HG02610 (cell line): ENCODE results near the gene VKORC1L1.
"Not testable (repeated sequence)": the region's sequence is repeated elsewhere in the genome, so short reads cannot be mapped to it uniquely, and the experiment has no call there.

Source experiments
- ATAC-seq: cut with Tn5 transposase; IDR thresholded peaks from one replicate; pipeline ENCODE4 v1.9.1; 2021; ENCODE audit warnings: mild to moderate bottlenecking, moderate library complexity; ENCODE audit not compliant: unreplicated experiment

The VKORC1L1 gene

GRCh38 chr7:65880242-65880641 is 7.4 kb downstream of the VKORC1L1 start:
- not testable (repeated sequence) for ATAC-seq

GRCh38 chr7:65884983-65885382 is 12.1 kb downstream of the VKORC1L1 start:
- not testable (repeated sequence) for ATAC-seq

DNA sequence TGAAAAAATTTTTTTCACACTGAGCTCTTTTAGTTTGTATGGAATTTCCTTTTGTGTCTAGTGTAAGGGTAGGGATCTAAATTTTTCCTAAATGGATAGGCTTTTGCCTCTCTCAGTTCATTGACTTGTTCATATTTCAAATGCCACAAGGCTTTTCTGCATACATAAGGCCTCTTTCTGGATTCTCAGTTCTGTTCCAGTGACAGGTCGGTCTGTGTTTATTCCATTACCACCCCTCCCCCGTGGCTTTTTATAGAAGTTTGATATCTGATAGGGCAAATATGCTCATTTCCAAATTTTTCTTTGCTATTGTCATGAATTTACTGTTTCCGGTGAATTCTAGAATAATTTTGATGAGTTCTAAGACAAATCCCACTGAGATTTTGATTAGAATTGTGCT is 12.7 kb downstream of the VKORC1L1 start:
- ATAC-seq, result not testable (repeated sequence)

DNA sequence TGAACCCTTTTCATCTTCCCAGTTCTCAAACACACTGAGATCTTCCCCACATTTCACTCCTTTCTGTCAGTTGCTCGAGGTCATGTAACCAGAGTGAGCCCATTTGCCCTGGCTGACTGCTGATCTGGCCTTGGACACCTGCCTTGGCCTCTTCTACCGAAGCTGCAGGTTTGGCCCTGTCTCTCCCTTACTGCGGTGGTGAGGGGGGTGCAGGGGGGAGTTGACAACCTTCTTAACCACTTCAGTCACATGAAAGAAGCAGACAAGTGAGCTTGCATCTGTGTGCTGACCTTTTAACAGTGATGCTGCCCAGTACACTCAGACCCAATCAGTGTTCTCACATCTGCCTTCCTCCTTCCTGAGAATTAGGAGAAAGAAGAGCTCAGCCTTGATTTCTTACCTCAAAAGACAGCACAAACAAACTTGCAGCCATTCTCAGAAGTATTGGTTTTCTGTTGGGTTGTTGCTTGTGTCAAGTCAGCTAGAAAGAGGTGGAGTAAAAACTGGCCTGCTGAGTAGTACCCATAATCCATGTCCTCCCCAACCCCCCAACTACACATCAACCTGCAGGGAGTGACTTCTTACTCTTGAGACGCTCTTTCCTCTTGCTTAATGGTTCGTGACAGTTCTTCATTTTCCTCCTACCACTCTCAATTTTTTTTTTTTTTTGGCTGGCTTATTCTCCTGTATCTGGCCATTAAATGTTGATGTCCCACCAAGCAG is 15.7 kb downstream of the VKORC1L1 start:
- not testable (repeated sequence) for ATAC-seq

GRCh38 chr7:65889722-65890121 is 16.8 kb downstream of the VKORC1L1 start:
- not testable (repeated sequence) for ATAC-seq

DNA sequence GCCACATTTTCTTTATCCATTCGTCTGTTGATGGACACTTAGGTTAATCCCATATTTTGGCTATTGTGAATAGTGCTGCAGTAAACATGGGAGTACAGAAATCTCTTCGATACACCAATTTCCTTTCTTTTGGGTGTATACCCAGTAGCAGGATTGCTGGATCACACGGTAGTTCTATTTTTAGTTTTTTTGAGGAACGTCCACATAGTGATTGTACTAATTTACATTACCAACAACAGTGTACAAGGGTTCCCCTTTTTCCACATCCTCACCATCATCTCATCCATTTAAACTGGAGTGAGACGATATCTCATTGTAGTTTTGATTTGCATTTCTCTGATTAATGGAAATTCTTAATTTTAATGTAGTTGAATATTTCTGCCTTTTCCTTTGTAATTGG is 19.3 kb downstream of the VKORC1L1 start:
- no peak for ATAC-seq

GRCh38 chr7:65892835-65893234 is 20.0 kb downstream of the VKORC1L1 start:
- no peak for ATAC-seq

DNA sequence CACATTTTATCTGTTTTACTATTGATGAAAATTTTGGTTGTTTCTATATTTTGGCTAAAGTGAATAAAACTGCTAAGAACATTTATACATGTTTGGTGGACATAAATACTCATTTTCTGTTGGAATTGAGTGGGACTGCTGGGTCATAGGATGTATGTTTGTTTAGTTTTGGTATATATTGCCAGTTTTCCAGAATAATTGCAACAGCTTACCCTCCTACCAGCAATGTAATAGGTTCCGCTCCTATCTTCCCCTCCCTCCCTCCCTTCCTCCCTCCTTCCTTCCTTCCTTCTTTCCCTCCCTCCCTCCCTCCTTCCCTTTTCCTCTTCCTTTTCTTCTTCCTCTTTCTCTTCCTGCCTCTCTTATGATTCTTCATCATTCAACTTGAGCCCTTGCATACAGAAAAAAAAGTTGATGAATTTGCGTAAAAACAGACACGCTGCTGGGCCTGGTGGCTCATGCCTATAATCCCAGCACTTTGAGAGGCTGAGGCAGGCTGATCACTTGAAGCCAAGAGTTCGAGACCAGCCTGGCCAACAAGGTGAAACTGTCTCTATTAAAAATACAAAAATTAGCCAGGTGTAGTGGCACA is 23.5 kb downstream of the VKORC1L1 start:
- ATAC-seq, result no peak

GRCh38 chr7:65897289-65897688 is 24.4 kb downstream of the VKORC1L1 start:
- not testable (repeated sequence) for ATAC-seq

DNA sequence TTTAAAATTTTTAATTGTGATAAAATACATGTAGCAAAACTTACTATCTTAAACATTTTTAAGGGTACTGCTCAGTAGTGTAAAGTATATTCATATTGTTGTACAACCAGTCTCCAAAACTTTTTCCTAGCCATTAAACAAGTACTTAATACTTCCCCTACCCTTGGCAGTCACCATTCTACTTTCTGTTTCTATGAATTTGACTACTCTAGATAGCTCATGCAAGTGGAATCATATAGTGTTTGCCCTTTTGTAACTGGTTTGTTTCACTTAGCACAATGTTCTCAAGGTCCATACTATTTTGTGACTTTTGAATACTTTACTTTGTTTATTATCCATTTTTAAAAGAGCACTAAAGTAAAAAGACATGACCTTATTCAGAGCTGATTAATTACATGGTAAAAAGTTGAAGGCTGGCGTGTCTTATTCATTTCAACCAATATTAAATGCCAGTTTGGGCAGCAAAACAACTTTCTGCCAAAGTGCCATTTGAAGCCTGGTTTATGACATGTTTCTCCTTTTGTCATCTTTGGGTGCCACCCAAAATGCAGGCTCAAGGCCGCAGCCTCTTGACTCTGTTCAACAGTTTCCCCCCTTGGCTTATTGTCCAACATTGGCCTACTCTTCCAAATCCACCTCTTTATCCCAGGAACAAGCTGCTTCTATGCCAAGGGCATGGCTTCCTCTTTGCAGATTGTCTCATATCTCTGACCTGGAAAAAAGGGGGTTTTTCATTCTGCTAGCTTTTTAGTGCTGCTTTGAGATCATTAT is 26.0 kb downstream of the VKORC1L1 start:
- ATAC-seq, result peak; percentile 86

DNA sequence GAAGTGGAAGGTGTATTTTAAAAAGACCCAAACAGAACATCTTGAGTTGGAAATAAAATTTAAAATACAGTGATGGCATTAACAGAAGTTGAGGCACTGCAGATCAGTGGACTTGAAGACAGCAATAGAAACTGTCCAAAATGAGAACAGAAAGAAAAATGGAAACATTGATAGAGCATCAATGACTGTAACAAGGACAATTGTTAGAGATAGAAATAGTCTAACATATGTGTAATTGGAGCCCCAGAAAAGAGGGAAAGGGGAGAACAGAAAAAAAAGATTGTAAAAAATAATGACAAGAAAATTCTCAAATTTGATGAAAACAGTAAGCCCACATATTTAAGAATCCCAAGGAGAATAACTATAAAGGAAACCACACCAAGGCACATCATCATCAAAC is 29.4 kb downstream of the VKORC1L1 start:
- ATAC-seq, result no peak

DNA sequence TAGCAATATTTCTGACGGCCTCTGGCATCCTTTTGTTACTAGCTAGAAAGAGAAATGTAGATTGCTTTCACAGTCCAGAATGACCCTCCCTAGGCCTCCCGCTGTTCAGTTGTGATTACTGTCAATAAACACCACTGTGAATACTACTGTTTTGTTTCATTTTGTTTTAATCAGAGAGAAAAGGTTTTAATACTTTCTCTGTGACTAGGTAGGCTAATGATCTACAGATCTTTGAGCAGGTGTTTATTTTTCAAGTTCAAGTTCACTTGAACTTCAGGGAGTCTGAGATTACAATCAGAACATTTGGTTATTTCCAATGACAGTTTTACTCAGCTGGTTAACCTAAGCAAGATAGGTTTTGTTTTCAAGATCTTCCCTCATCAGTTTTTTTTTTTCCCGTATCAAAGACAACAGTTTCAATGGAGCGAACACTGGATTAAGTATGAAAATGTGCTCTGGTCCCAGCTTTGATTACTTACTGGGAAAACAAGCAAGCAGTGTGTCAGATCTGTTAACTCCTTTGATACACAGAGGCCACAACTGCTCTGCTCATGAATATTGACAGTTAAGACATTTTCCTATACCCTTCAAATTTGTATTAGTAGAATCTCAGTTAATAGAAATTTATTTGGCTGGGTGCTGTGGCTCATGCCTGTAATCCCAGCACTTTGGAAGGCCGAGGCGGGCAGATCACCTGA is 34.8 kb downstream of the VKORC1L1 start:
- ATAC-seq, result no peak

GRCh38 chr7:65910237-65910636 is 37.4 kb downstream of the VKORC1L1 start:
- no peak for ATAC-seq

- ATAC-seq, result no peak
Observed at GRCh38 chr7:65912237-65912636, 39.4 kb downstream of the VKORC1L1 start.

- ATAC-seq, result no peak
Observed at GRCh38 chr7:65915921-65916657, 43.2 kb downstream of the VKORC1L1 start.

- ATAC-seq, result no peak
Observed at GRCh38 chr7:65923316-65923715, 50.4 kb downstream of the VKORC1L1 start.

- no peak for ATAC-seq
Observed at GRCh38 chr7:65924193-65924592, 51.3 kb downstream of the VKORC1L1 start.

- no peak for ATAC-seq
Observed at GRCh38 chr7:65925040-65925439, 52.2 kb downstream of the VKORC1L1 start.

- ATAC-seq, result no peak
Observed at GRCh38 chr7:65926588-65926987, 53.7 kb downstream of the VKORC1L1 start.
